Aorta (tissue), 5 donors: Measurements from ENCODE around the gene TDRD7. TPM values are rescaled to one million over a fixed set of nuclear protein-coding genes. Genes with fewer than 3 reads are reported as not detected.

Experiments used
- ATAC-seq: fragments of 200-7000 bp; cut with Tn5 transposase; one replicate; pipeline ENCODE4 v1.9.1; 2022; ENCODE audit warnings: moderate library complexity; ENCODE audit not compliant: low FRiP score
- DNase-seq, 2 donors: peaks; one replicate each; pipeline ENCODE4 v3.0.0-alpha.2; 2020
- H3K27ac ChIP-seq, 2 donors: one replicate each; pipeline ENCODE4 v1.5.1; 2013; ENCODE audit warnings: low read length in 2 of 2, mild to moderate bottlenecking in 2 of 2, moderate library complexity in 2 of 2, control low read depth in 1 of 2, inconsistent platforms in 1 of 2, low read depth in 1 of 2
- H3K27me3 ChIP-seq, 2 donors: one replicate each; pipeline ENCODE4 v1.6.1; 2013; ENCODE audit warnings: control low read depth in 1 of 2, low read length in 1 of 2, mild to moderate bottlenecking in 1 of 2, moderate library complexity in 1 of 2; ENCODE audit not compliant: insufficient read depth in 2 of 2, control insufficient read depth in 1 of 2
- H3K36me3 ChIP-seq, 2 donors: one replicate each; pipeline ENCODE4 v1.6.1; 2013; ENCODE audit warnings: control low read depth in 1 of 2, low read length in 1 of 2, mild to moderate bottlenecking in 1 of 2; ENCODE audit not compliant: insufficient read depth in 2 of 2, control insufficient read depth in 1 of 2
- H3K4me1 ChIP-seq, 2 donors: one replicate each; pipeline ENCODE4 v1.6.1; 2013; ENCODE audit warnings: low read length in 2 of 2, control low read depth in 1 of 2, mild to moderate bottlenecking in 1 of 2, moderate library complexity in 1 of 2; ENCODE audit not compliant: insufficient read depth in 2 of 2, control insufficient read depth in 1 of 2
- H3K4me3 ChIP-seq, 2 donors: one replicate each; pipeline ENCODE4 v1.5.1; 2013; ENCODE audit warnings: low read length in 2 of 2, control low read depth in 1 of 2, mild to moderate bottlenecking in 1 of 2
- H3K9me3 ChIP-seq: one replicate; pipeline ENCODE4 v1.6.1; 2013; ENCODE audit warnings: mild to moderate bottlenecking, low read length; ENCODE audit not compliant: control insufficient read depth
- WGBS, 2 donors: extraction: QIAGEN DNeasy Blood & Tissue Kit; methylation state at CpG; one replicate each; pipeline ENCODE4 v1.1.7; 2013; 5-methylcytosine and 5-hydroxymethylcytosine counted together
- intact Hi-C, 2 donors: fragments of 100-400 bp; cut with DNase I; formaldehyde crosslinking; loops; one replicate each; pipeline versions ENCODE4 v1.14.2 to v1.15.0; 2022
- polyA plus RNA-seq, 2 donors: library from polyadenylated mRNA; stranded (reverse); fragments of 200-250 nt; gene quantifications; one replicate each; pipeline ENCODE4 v1.2.3, GENCODE V29; 2013
- total RNA-seq, 2 donors: library from RNA; stranded (reverse); fragmentation: NEBNext Ultra II Directional; extraction: Animal tissue kit (Norgen Biotek cat#: 25700); gene quantifications; one replicate each; pipeline ENCODE4 v1.2.1, GENCODE V29; 2021
- donor health status: healthy with polysubstance abuse.
- donor health status: Bipolar disorder and iron deficiency.
- donor health status: DM: no; HTN: no; CAD: no.
- donor health status: DM: no; HTN: no; CAD: no.
- donor health status: DM: yes; HTN: yes; CAD: no.

Gene TDRD7
- total and polyA plus RNA-seq, 4 donors = 8.0 to 17.6 (median 13.5) TPM

GRCh38 chr9:97525451-97525850, 113.6 kb downstream of the TDRD7 start:
- intact Hi-C loops = no loop called here

GRCh38 chr9:97526895-97527575, 115.1 kb downstream of the TDRD7 start:
- 93 to 94% methylated on average over 7 of the region's 7 CpGs for WGBS, 2 donors
- Histone ChIP-seq H3K9me3 (no peaks in the 10 kb centered on the region), H3K4me3 (no peak overlapping the region), H3K27me3 (no peaks in the 10 kb centered on the region), H3K36me3 (peaks cover 0 to 3% of the 10 kb centered on the region in 2 donors), H3K4me1 (no peaks in the 10 kb centered on the region), H3K27ac (no peak overlapping the region)
- no peak for DNase-seq
- intact Hi-C loops = no loop called here
- no peak for ATAC-seq

More at GRCh38 chr9:97525451-97525850, 113.6 kb downstream of the TDRD7 start:
- Histone ChIP-seq H3K9me3 (no peaks in the 10 kb centered on the region), H3K27ac (no peak overlapping the region), H3K4me1 (no peaks in the 10 kb centered on the region), H3K36me3 (peaks cover 0 to 3% of the 10 kb centered on the region in 2 donors), H3K27me3 (no peaks in the 10 kb centered on the region), H3K4me3 (no peak overlapping the region)
- ATAC-seq = no peak
- WGBS, 2 donors = 80 to 89% methylated on average over 2 of the region's 2 CpGs
- DNase-seq = no peak

- no peak for DNase-seq
Measured at GRCh38 chr9:97527626-97528528, 116.0 kb downstream of the TDRD7 start.

GRCh38 chr9:97528529-97529230, 116.8 kb downstream of the TDRD7 start:
- Histone ChIP-seq H3K27ac (peak overlapping the region in 1 of 2 donors; percentile 67), H3K9me3 (no peaks in the 10 kb centered on the region), H3K4me1 (no peaks in the 10 kb centered on the region), H3K4me3 (no peak overlapping the region), H3K27me3 (no peaks in the 10 kb centered on the region), H3K36me3 (peaks cover 0 to 7% of the 10 kb centered on the region in 2 donors)
- WGBS, 2 donors = 87 to 89% methylated on average over 8 of the region's 8 CpGs
- DNase-seq = no peak
- intact Hi-C loops = no loop called here
- ATAC-seq = no peak

More at GRCh38 chr9:97527626-97528528, 116.0 kb downstream of the TDRD7 start:
- Histone ChIP-seq H3K9me3 (no peaks in the 10 kb centered on the region), H3K36me3 (peaks cover 0 to 3% of the 10 kb centered on the region in 2 donors), H3K27me3 (no peaks in the 10 kb centered on the region), H3K4me3 (no peak overlapping the region), H3K4me1 (no peaks in the 10 kb centered on the region), H3K27ac (peak overlapping the region in 1 of 2 donors; percentile 22)
- intact Hi-C loops = no loop called here
- WGBS, 2 donors = 88 to 89% methylated on average over 18 of the region's 18 CpGs
- ATAC-seq = no peak

GRCh38 chr9:97529363-97530076, 117.6 kb downstream of the TDRD7 start:
- H3K36me3 ChIP-seq = peaks cover 0 to 6% of the 10 kb centered on the region in 2 donors
- ATAC-seq = peak; percentile 78
- peak overlapping the region in 1 of 2 donors; percentile 67 for H3K27ac ChIP-seq
- H3K27me3 ChIP-seq = no peaks in the 10 kb centered on the region
- no peaks in the 10 kb centered on the region for H3K4me1 ChIP-seq
- no peak overlapping the region for H3K4me3 ChIP-seq
- DNase-seq = no peak
- 22% methylated on average over 11 of the region's 11 CpGs for WGBS, 2 donors
- intact Hi-C loops = no loop called here
- no peaks in the 10 kb centered on the region for H3K9me3 ChIP-seq

- ATAC-seq (peak; percentile 16), DNase-seq (no peak)
- intact Hi-C loops = no loop called here
- no peak overlapping the region for H3K4me3 ChIP-seq
- no peaks in the 10 kb centered on the region for H3K4me1 ChIP-seq
- H3K27ac ChIP-seq = no peak overlapping the region
- peaks cover 0 to 4% of the 10 kb centered on the region in 2 donors for H3K36me3 ChIP-seq
- 71 to 72% methylated on average over 9 of the region's 9 CpGs for WGBS, 2 donors
- H3K9me3 ChIP-seq = no peaks in the 10 kb centered on the region
- no peaks in the 10 kb centered on the region for H3K27me3 ChIP-seq
Measured at GRCh38 chr9:97531888-97532376, 120.0 kb downstream of the TDRD7 start.

- Histone ChIP-seq H3K27ac (no peak overlapping the region), H3K9me3 (no peaks in the 10 kb centered on the region), H3K36me3 (peaks cover 2 to 4% of the 10 kb centered on the region in 2 donors), H3K4me3 (no peak overlapping the region), H3K27me3 (no peaks in the 10 kb centered on the region), H3K4me1 (no peaks in the 10 kb centered on the region)
- WGBS, 2 donors = 96 to 97% methylated on average over 3 of the region's 3 CpGs
- no peak for DNase-seq
- intact Hi-C loops = no loop called here
- ATAC-seq = no peak
Measured at GRCh38 chr9:97534185-97534584, 122.3 kb downstream of the TDRD7 start.
